MG63 (cell line): ENCODE measurements around the gene SP1. TPM values are rescaled to one million over a fixed set of nuclear protein-coding genes. Genes with fewer than 3 reads are reported as not detected.
"Not testable (repeated sequence)": the region's sequence is repeated elsewhere in the genome, so short reads cannot be mapped to it uniquely, and the experiment has no call there.

Experiments
- DNase-seq: peaks from one replicate; pipeline ENCODE4 v3.0.0-alpha.2; 2020
- H3K27me3 ChIP-seq: fragments of 250-450 bp; sonication (Bioruptor Pico); 2 replicates; pipeline ENCODE4 v1.5.1; 2020; ENCODE audit warnings: mild to moderate bottlenecking, moderate library complexity
- H3K36me3 ChIP-seq: fragments of 250-450 bp; sonication (Bioruptor Pico); 2 replicates; pipeline ENCODE4 v1.5.1; 2020; ENCODE audit warnings: mild to moderate bottlenecking, moderate library complexity
- H3K4me3 ChIP-seq: fragments of 250-450 bp; sonication (Bioruptor Pico); 2 replicates; pipeline ENCODE4 v1.5.1; 2020; ENCODE audit warnings: mild to moderate bottlenecking, moderate library complexity
- H3K9me3 ChIP-seq: fragments of 250-450 bp; sonication (Bioruptor Pico); 2 replicates; pipeline ENCODE4 v1.5.1; 2020; ENCODE audit warnings: mild to moderate bottlenecking, moderate library complexity
- total RNA-seq: library from RNA; depleted of rRNA; stranded (reverse); fragments of >200 nt; shearing (Covaris generic); gene quantifications from 2 replicates; pipeline ENCODE4 v1.2.3, GENCODE V29; 2014; ENCODE audit warnings: low replicate concordance

The SP1 gene
- total RNA-seq, 1 experiment from 2014 or later = 22.3 TPM

DNA sequence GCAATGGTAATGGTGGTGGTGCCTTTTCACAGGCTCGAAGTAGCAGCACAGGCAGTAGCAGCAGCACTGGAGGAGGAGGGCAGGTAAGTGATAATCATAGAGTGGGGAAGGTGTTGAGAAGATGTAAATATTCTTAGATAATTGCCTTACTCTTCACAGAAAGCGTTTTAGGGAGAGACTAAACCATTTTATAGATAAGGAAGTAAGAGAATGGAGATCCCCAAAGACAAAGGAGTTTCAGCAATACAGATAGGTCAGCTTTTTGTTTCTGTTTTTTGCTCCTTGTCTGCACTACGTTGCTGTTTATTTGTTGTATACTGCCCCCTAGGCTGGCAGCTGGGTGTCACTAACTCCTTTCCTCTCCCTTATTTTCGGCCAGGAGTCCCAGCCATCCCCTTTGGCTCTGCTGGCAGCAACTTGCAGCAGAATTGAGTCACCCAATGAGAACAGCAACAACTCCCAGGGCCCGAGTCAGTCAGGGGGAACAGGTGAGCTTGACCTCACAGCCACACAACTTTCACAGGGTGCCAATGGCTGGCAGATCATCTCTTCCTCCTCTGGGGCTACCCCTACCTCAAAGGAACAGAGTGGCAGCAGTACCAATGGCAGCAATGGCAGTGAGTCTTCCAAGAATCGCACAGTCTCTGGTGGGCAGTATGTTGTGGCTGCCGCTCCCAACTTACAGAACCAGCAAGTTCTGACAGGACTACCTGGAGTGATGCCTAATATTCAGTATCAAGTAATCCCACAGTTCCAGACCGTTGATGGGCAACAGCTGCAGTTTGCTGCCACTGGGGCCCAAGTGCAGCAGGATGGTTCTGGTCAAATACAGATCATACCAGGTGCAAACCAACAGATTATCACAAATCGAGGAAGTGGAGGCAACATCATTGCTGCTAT lies 2.0 kb downstream of the SP1 start:
- no peaks in the 10 kb centered on the region for H3K27me3 ChIP-seq
- peaks cover 50% of the 10 kb centered on the region for H3K36me3 ChIP-seq
- peak; percentile 75 for DNase-seq
- peak overlapping the region; percentile 50 for H3K4me3 ChIP-seq
- H3K9me3 ChIP-seq = no peaks in the 10 kb centered on the region

DNA sequence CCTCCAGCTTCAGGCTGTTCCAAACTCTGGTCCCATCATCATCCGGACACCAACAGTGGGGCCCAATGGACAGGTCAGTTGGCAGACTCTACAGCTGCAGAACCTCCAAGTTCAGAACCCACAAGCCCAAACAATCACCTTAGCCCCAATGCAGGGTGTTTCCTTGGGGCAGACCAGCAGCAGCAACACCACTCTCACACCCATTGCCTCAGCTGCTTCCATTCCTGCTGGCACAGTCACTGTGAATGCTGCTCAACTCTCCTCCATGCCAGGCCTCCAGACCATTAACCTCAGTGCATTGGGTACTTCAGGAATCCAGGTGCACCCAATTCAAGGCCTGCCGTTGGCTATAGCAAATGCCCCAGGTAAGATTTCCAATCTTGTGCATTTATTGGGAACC lies 3.3 kb downstream of the SP1 start:
- DNase-seq = no peak
- Histone ChIP-seq H3K9me3 (no peaks in the 10 kb centered on the region), H3K4me3 (peak overlapping the region; percentile 14; the same call in 1 of the 2 replicates), H3K27me3 (no peaks in the 10 kb centered on the region), H3K36me3 (peaks cover 53% of the 10 kb centered on the region)

DNA sequence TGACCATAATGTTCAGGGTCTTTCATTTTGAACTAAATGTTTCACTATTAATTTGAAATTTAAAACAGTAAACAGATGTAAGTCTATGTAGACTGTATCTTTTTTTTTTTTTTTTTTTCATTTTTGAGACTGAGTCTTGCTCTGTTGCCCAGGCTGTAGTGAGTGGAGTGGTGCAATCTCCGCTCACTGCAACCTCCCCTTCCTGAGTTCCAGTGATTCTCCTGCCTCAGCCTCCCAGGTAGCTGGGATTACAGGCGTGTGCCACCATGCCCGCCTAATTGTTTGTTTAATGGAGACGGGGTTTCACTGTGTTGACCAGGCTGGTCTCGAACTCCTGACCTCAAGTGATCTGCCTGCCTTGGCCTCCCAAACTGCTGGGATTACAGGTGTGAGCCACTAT lies 6.4 kb downstream of the SP1 start:
- H3K27me3 ChIP-seq, H3K4me3 ChIP-seq, H3K9me3 ChIP-seq, DNase-seq: not testable (repeated sequence)
- H3K36me3 ChIP-seq = peaks cover 61% of the 10 kb centered on the region

- Histone ChIP-seq H3K9me3 (no peaks in the 10 kb centered on the region), H3K4me3 (no peak overlapping the region), H3K36me3 (peaks cover 42% of the 10 kb centered on the region), H3K27me3 (no peaks in the 10 kb centered on the region)
- DNase-seq = no peak
Measured at GRCh38 chr12:53388932-53389331, 9.0 kb downstream of the SP1 start.

DNA sequence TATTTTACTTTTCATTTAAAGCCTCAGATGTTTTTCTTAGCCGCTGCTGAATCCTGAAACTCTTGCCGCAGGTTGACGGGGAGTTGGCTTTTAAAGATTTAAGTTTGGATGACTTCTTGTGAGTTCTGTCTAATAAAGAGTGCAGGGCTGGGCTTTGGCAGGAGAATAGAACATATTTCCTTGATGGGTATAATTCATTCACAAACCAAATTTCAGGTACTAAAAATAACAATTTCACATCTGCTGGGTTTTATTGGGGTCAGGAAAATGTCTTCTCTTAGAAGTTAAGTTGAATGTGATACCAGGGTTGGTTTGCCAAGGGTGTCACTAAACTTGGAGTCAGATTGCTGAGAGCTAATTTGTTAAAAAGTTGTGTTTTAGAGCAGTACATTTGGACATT lies 9.7 kb downstream of the SP1 start:
- H3K4me3 ChIP-seq = no peak overlapping the region
- no peak for DNase-seq

GRCh38 chr12:53391724-53392123 lies 11.7 kb downstream of the SP1 start:
- Histone ChIP-seq H3K27me3 (no peaks in the 10 kb centered on the region), H3K9me3 (no peaks in the 10 kb centered on the region), H3K36me3 (peaks cover 23% of the 10 kb centered on the region), H3K4me3 (no peak overlapping the region)
- no peak for DNase-seq

More for the DNA sequence above, 9.7 kb downstream of the SP1 start:
- Histone ChIP-seq H3K27me3 (no peaks in the 10 kb centered on the region), H3K9me3 (no peaks in the 10 kb centered on the region), H3K36me3 (peaks cover 37% of the 10 kb centered on the region)

- no peaks in the 10 kb centered on the region for H3K27me3 ChIP-seq
- no peak for DNase-seq
- H3K9me3 ChIP-seq = no peaks in the 10 kb centered on the region
- no peak overlapping the region for H3K4me3 ChIP-seq
- H3K36me3 ChIP-seq = peaks cover 20% of the 10 kb centered on the region
Measured at GRCh38 chr12:53399896-53400295, 19.9 kb downstream of the SP1 start.

DNA sequence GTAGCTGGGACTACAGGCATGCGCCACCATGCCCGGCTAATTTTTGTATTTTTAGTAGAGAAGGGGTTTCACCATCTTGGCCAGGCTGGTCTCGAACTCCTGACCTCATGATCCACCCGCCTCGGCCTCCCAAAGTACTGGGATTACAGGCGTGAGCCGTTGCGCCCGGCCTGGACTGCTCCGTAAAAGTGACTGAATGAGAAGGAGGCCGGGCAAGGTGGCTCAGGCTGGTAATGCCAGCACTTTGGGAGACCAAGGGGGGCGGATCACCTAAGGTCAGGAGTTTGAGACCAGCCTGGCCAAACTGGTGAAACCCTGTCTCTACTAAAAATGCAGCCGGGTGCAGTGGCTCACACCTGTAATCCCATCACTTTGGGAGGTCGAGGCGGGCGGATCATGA lies 22.4 kb downstream of the SP1 start:
- DNase-seq, H3K9me3 ChIP-seq, H3K4me3 ChIP-seq, H3K27me3 ChIP-seq: not testable (repeated sequence)
- peaks cover 34% of the 10 kb centered on the region for H3K36me3 ChIP-seq

DNA sequence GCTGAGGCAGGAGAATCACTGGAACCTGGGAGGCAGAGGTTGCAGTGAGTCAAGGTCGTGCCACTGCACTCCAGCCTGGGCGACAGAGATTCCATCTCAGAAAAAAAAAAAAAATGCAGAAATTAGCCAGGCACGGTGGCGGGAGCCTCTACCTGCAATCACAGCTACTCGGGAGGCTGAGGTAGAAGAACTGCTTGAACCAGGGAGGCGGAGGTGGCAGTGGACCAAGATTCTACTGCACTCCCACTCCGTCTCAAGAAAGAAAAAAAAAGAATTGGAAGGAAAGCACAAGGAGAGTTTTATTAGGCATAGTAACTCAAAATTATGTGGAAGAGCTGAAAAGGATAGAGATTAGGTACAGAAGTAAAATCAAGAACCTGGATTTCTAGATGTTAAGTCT lies 22.9 kb downstream of the SP1 start:
- peaks cover 37% of the 10 kb centered on the region for H3K36me3 ChIP-seq
- H3K4me3 ChIP-seq = no peak overlapping the region
- DNase-seq = no peak
- no peaks in the 10 kb centered on the region for H3K9me3 ChIP-seq
- no peaks in the 10 kb centered on the region for H3K27me3 ChIP-seq

DNA sequence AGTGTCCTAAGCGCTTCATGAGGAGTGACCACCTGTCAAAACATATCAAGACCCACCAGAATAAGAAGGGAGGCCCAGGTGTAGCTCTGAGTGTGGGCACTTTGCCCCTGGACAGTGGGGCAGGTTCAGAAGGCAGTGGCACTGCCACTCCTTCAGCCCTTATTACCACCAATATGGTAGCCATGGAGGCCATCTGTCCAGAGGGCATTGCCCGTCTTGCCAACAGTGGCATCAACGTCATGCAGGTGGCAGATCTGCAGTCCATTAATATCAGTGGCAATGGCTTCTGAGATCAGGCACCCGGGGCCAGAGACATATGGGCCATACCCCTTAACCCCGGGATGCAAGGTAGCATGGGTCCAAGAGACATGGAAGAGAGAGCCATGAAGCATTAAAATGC lies 31.0 kb downstream of the SP1 start:
- Histone ChIP-seq H3K27me3 (no peaks in the 10 kb centered on the region), H3K36me3 (peaks cover 55% of the 10 kb centered on the region), H3K4me3 (no peak overlapping the region), H3K9me3 (no peaks in the 10 kb centered on the region)
- DNase-seq = no peak

GRCh38 chr12:53413485-53414204 lies 33.7 kb downstream of the SP1 start:
- Histone ChIP-seq H3K36me3 (peaks cover 35% of the 10 kb centered on the region), H3K9me3 (no peaks in the 10 kb centered on the region), H3K27me3 (no peaks in the 10 kb centered on the region), H3K4me3 (no peak overlapping the region)
- no peak for DNase-seq

DNA sequence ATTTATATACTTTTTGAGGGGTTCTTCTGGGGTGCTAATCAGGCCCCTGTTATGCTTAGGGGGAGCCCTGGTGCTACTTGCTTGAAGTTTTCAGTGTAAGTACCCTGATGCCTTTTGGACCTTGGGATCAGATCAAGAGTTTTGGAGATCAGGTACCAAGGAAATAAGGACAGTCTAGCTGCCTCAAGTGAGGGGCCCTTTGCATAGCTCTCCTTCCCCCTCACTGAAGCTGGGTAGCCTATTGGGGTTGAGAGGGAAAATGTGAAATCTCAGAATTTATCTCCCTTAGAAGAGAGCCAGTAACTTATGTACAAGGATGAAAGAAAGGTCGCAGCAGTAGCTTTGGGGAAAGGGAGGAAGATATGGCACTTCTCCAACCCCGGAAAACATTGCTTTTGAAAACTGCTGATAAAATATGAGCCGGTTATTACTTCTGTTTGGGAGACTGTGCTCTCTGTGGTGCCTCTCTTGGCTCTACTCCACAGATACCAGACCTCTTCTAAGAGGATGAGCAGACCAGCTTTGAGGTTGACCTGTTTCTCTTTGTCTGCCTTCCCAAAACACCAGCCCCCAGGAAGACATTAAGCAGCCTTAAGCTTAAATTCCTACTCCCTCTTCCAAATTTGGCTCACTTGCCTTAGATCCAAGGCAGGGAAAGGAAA lies 34.9 kb downstream of the SP1 start:
- no peak overlapping the region for H3K4me3 ChIP-seq
- H3K27me3 ChIP-seq = no peaks in the 10 kb centered on the region
- H3K36me3 ChIP-seq = peaks cover 24% of the 10 kb centered on the region
- H3K9me3 ChIP-seq = no peaks in the 10 kb centered on the region
- no peak for DNase-seq

DNA sequence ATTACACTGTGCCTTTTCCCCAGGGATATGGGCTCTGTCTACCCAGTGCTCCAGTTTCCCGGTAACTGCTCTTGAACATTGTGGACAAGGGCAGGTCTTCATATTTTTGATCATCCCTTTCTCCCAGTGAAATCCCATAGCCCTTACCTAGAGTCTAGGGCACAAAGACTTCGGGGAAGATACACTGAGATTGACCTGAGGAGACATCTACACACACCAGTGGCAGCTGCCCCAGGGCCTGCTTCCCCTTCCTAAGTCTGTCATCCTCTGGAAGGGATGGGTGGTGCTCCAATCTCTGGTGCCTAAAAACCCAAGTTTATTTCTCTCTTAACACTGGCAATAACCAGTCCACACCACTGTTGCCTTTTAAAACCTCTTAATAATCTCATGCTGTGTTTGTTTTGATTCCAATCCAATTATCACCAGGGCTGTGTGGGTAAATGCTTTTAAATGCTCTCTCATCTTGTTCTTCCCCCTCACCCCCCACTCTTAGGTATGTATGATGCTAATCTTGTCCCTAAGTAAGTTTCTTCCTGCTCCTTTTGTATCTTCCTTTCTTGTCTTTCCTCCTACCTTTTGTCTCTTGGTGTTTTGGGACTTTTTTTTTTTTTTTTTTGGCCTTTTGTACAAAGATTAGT lies 35.9 kb downstream of the SP1 start:
- not testable (repeated sequence) for H3K27me3 ChIP-seq, DNase-seq, H3K4me3 ChIP-seq

GRCh38 chr12:53417291-53417816 lies 37.4 kb downstream of the SP1 start:
- not testable (repeated sequence) for DNase-seq, H3K9me3 ChIP-seq, H3K27me3 ChIP-seq, H3K36me3 ChIP-seq, H3K4me3 ChIP-seq

More for the DNA sequence above, 35.9 kb downstream of the SP1 start:
- H3K36me3 ChIP-seq = peaks cover 16% of the 10 kb centered on the region
- not testable (repeated sequence) for H3K9me3 ChIP-seq

GRCh38 chr12:53418221-53418620 lies 38.2 kb downstream of the SP1 start:
- Histone ChIP-seq H3K9me3 (no peaks in the 10 kb centered on the region), H3K36me3 (no peaks in the 10 kb centered on the region)
- no peak for DNase-seq

GRCh38 chr12:53419756-53420155 lies 39.8 kb downstream of the SP1 start:
- Histone ChIP-seq H3K36me3 (no peaks in the 10 kb centered on the region), H3K27me3 (no peaks in the 10 kb centered on the region), H3K9me3 (no peaks in the 10 kb centered on the region), H3K4me3 (no peak overlapping the region)
- DNase-seq = no peak

More at GRCh38 chr12:53418221-53418620, 38.2 kb downstream of the SP1 start:
- H3K27me3 ChIP-seq = no peaks in the 10 kb centered on the region
- no peak overlapping the region for H3K4me3 ChIP-seq
